GM12872 (cell line): Measurements from ENCODE around the gene BTF3.
A peak's percentile ranks its signal among the peaks of the same experiment; 100 is the strongest.

Experiments
- TF ChIP-seq, protein P1 (sequence below): IDR thresholded peaks from 3 replicates; pipeline ENCODE4 v1.5.1; 2011; ENCODE audit warnings: low read depth, mild to moderate bottlenecking, low read length, moderate library complexity; ENCODE audit not compliant: insufficient read depth

Gene BTF3

DNA sequence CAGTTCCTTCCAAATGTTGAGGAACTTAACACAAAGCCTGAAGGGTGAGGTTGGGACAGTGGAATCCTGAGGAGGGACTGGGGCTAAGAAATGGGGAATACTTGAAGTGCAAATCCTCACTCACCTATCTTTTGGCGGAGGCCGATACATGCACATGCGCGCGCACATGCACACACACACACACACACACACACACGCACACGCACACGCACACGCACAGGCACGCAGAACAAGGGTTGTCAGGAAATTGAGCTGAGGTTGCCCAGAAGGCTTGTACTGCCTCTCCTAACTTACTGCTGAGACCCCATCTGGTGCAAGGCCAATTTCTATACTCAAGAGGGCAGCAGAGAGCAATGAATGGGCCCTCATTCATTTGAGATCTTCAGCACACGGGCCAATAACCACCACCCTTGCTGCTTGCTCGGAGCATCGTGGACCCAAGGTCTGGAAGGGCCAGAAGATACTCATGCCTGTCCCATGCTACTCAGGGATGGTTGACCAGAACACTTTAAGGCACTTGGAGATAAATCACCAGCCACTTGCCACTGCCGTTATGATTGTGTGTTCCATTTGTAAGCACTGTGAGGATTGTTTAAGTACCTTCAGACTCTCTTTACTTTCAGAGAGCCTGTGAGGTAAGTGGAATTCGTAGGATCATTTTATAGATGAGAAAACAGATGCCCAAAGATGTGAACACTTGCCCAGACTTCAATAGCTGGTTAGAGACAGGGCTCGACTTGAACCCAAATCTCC, 21.5 kb downstream of the BTF3 start:
- TF ChIP-seq, protein P1, sequence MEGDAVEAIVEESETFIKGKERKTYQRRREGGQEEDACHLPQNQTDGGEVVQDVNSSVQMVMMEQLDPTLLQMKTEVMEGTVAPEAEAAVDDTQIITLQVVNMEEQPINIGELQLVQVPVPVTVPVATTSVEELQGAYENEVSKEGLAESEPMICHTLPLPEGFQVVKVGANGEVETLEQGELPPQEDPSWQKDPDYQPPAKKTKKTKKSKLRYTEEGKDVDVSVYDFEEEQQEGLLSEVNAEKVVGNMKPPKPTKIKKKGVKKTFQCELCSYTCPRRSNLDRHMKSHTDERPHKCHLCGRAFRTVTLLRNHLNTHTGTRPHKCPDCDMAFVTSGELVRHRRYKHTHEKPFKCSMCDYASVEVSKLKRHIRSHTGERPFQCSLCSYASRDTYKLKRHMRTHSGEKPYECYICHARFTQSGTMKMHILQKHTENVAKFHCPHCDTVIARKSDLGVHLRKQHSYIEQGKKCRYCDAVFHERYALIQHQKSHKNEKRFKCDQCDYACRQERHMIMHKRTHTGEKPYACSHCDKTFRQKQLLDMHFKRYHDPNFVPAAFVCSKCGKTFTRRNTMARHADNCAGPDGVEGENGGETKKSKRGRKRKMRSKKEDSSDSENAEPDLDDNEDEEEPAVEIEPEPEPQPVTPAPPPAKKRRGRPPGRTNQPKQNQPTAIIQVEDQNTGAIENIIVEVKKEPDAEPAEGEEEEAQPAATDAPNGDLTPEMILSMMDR: peak; percentile 89

DNA sequence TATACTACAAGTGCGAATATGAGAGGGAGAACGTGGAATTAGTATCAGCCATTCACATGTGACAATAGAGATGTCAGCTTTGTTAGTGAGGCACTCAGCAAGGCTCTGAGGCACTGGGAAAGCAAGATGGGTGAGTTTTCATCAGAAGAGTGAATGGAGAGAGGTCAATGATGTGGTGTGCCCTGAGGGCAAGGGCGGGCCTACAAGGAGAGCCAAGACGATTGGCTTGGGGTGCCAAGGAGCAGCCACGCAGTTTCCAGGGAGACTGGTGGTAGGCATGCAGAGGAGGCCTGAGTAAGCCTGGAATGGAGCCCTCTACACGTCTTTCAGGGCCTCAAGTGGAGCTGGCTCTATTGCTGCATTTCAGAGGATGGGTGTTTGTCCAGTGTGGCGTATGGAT, 24.7 kb downstream of the BTF3 start:
- TF ChIP-seq, protein P1: no peak

DNA sequence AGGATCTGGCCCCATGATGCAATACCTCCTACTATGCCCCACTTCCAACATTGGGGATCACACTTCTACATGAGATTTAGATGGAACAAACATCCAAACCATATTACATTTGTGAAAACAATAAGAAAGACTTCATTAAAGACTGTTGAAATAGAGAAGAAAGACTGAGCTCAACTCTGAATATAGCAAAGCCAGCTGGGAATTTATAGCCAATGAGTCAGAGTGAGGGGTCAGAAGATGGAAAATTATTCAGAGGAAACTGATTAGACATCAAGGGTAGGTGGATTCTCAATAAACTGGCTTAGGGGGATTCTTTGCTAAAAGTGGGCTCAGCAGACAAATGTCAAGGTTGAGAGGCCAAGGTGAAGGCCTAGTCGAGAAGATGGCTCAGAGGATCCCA, 25.6 kb downstream of the BTF3 start:
- TF ChIP-seq, protein P1: no peak

DNA sequence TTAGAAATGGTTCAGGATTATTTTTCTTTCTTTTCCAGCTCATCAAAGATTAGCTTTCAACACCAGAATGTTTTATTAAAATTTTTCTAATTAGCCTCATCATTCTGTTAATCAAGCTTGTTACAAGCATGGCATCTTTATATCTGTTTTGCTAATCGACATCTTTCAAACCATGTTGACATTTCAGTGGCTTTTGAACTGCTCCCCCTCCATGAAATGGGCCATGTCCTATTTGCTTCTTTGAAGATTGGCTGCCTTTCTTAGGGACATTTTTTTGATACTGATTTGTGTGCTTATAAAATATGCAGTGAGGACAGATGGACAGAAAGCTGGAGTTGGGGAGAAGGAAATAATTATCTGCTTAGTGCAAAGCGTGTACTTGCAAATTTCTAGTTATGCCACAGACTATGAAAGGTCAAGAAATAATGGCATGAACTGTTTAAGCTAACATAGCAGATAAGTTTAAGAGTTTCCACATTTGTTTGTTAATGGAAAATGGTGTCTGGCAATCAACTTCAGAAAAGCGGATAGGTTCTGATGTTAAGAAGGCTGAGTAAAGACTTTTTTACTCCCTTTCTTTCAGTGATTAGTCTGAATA, 27.5 kb downstream of the BTF3 start:
- TF ChIP-seq, protein P1: no peak

DNA sequence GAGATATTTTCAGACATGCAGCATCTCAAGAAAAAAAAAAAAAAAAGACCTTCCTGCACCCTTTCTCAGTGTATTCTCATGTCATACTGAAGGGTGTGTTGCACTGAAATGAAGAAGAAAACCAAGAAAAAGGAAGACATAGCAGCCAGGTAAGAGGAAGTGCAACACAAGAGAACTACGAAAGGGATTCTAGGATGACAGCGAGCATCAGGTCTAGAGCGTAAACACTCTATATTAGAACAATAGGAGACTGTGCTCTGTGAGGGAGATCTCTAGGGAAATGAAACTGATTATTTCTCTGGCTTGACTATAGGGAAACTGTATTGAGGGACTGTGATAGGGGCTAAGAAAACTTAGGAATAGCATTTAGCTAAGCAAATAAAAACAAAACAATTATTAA, 30.0 kb downstream of the BTF3 start:
- TF ChIP-seq, protein P1: no peak

DNA sequence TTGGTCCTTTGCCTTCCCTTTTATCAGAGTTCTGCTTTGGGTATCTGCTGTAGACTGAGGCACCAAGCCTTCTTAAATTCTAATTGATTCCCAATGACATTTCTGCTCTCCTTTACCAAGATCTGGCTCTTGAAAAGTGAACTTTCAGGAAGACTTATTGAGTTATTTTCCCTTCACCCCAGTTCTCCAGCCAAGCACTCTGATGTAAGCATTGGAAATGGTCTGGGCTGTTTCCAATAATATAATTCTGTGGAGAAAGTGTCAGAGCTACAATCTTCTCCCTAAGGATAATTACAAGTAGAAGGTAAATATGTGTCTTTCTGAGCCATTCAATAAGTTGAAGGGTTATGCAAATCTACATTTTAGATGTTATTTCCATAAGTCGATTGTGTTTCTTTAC, 30.8 kb downstream of the BTF3 start:
- TF ChIP-seq, protein P1: no peak

DNA sequence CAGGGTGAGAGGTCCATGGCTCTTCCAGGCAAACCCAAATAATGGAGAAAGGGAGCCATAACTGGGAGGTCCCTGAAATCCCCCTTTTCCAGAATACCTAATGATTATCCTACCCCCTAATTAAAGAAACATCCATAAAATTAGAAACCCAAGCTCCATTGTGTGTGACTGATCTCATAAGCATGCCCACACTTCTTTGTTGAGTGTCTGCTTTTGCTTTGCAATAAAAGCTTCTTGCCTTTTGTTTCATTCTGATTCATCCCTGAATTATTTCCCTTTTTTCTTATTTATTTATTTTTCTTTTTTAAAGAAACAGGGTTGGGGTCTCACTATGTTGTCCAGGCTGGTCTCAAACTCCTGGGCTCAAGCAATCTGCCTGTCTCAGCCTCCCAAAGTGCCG, 33.1 kb downstream of the BTF3 start:
- TF ChIP-seq, protein P1: no peak
